Progenitor cell of endocrine pancreas (in vitro differentiated cells): ENCODE data around the gene PKD2L2. TPM values are rescaled to one million over a fixed set of nuclear protein-coding genes. Genes with fewer than 3 reads are reported as not detected.
"Not testable (repeated sequence)": the region's sequence is repeated elsewhere in the genome, so short reads cannot be mapped to it uniquely, and the experiment has no call there.

ENCODE experiments used
- DNase-seq: peaks from one replicate; pipeline ENCODE4 v3.0.0; 2021; ENCODE audit warnings: low spot score; ENCODE audit not compliant: unreplicated experiment
- H3K27ac Mint-ChIP-seq: 2 replicates; pipeline ENCODE4 v1.8.0; 2021; ENCODE audit warnings: mild to moderate bottlenecking, moderate library complexity, mixed read lengths
- H3K27me3 Mint-ChIP-seq: 2 replicates; pipeline ENCODE4 v1.8.0; 2021; ENCODE audit warnings: mixed read lengths
- H3K36me3 Mint-ChIP-seq: 2 replicates; pipeline ENCODE4 v1.8.0; 2022; ENCODE audit warnings: mixed read lengths; ENCODE audit not compliant: insufficient read depth
- H3K4me1 Mint-ChIP-seq: 2 replicates; pipeline ENCODE4 v1.8.0; 2021; ENCODE audit warnings: low read depth, mixed read lengths
- H3K4me3 Mint-ChIP-seq: 2 replicates; pipeline ENCODE4 v1.8.0; 2021; ENCODE audit warnings: low read depth, mild to moderate bottlenecking, moderate library complexity, mixed read lengths
- H3K9me3 Mint-ChIP-seq: 2 replicates; pipeline ENCODE4 v1.8.0; 2021; ENCODE audit warnings: low read depth, mixed read lengths
- long read RNA-seq: library from polyadenylated mRNA; unstranded; transcript quantifications from one replicate; pipeline ENCODE4 v2.0.0, GENCODE V29; 2020
- total RNA-seq: library from RNA; stranded (reverse); gene quantifications from 2 replicates; pipeline ENCODE4 v1.2.1, GENCODE V29; 2021
- TF ChIP-seq, protein P1 (sequence below): fragments of 200-600 bp; sonication (generic); IDR thresholded peaks from one replicate; pipeline ENCODE4 v1.5.0; 2021; ENCODE audit warnings: antibody characterized with exemption, mild to moderate bottlenecking; ENCODE audit not compliant: unreplicated experiment

The PKD2L2 gene
- not detected in 2 replicates for total RNA-seq
- long read RNA-seq, partial matches to known transcripts, result 0 of 3 reads
- long read RNA-seq, other reads (novel, unspliced or antisense), result 3 of 3 reads

- H3K9me3 Mint-ChIP-seq, result no peaks in the 10 kb centered on the region
- DNase-seq, result no peak
- H3K36me3 Mint-ChIP-seq, result no peaks in the 10 kb centered on the region
- H3K4me1 Mint-ChIP-seq, result peaks cover 19% of the 10 kb centered on the region
- TF ChIP-seq, protein P1, sequence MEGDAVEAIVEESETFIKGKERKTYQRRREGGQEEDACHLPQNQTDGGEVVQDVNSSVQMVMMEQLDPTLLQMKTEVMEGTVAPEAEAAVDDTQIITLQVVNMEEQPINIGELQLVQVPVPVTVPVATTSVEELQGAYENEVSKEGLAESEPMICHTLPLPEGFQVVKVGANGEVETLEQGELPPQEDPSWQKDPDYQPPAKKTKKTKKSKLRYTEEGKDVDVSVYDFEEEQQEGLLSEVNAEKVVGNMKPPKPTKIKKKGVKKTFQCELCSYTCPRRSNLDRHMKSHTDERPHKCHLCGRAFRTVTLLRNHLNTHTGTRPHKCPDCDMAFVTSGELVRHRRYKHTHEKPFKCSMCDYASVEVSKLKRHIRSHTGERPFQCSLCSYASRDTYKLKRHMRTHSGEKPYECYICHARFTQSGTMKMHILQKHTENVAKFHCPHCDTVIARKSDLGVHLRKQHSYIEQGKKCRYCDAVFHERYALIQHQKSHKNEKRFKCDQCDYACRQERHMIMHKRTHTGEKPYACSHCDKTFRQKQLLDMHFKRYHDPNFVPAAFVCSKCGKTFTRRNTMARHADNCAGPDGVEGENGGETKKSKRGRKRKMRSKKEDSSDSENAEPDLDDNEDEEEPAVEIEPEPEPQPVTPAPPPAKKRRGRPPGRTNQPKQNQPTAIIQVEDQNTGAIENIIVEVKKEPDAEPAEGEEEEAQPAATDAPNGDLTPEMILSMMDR, result no peak
- H3K27ac Mint-ChIP-seq, result peak within 1 kb of the TSS; percentile 39
- no peak within 1 kb of the TSS for H3K4me3 Mint-ChIP-seq
- no peaks in the 10 kb centered on the region for H3K27me3 Mint-ChIP-seq
Measured at GRCh38 chr5:137888863-137889759, at the start of gene PKD2L2. Gene PKD2L2 (plus strand): TSS chr5:137889457. CDS start chr5:137889492, 35 bp downstream.

GRCh38 chr5:137842296-137842695 is 47.0 kb upstream of the PKD2L2 start:
- TF ChIP-seq, protein P1, result no peak
- Mint-ChIP-seq H3K4me3 (no peak overlapping the region), H3K36me3 (no peaks in the 10 kb centered on the region), H3K9me3 (no peaks in the 10 kb centered on the region), H3K4me1 (no peaks in the 10 kb centered on the region), H3K27ac (no peak overlapping the region), H3K27me3 (no peaks in the 10 kb centered on the region)
- DNase-seq, result no peak

GRCh38 chr5:137843676-137844299 is 45.5 kb upstream of the PKD2L2 start:
- Mint-ChIP-seq H3K4me3 (no peak overlapping the region), H3K9me3 (no peaks in the 10 kb centered on the region), H3K27me3 (no peaks in the 10 kb centered on the region), H3K27ac (no peak overlapping the region), H3K36me3 (no peaks in the 10 kb centered on the region), H3K4me1 (no peaks in the 10 kb centered on the region)
- DNase-seq, result no peak
- TF ChIP-seq, protein P1, result no peak

DNA sequence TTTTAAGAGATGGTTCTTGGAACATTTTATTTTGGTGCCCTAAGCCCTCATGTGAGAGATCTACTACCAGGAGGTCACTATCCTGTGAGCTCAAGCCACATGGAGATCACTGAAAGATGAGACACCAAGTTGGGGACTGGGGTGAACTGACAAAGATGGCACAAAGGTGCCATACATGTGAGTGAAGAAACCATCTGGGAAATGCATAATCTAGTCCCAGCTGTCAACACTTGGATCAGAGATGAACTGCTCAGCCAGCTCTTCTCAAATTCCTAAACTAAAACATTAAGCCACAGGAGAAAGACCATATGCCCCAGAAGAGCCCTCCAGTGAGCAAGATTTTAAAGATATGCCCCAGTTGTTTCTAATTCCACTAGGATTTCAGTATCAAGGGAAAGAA is 43.8 kb upstream of the PKD2L2 start:
- no peak for DNase-seq
- TF ChIP-seq, protein P1, result no peak
- Mint-ChIP-seq H3K4me1 (no peaks in the 10 kb centered on the region), H3K27ac (no peak overlapping the region), H3K36me3 (no peaks in the 10 kb centered on the region), H3K4me3 (no peak overlapping the region), H3K9me3 (no peaks in the 10 kb centered on the region), H3K27me3 (no peaks in the 10 kb centered on the region)

GRCh38 chr5:137847687-137848086 is 41.6 kb upstream of the PKD2L2 start:
- Mint-ChIP-seq H3K4me1 (no peaks in the 10 kb centered on the region), H3K27me3 (no peaks in the 10 kb centered on the region), H3K36me3 (no peaks in the 10 kb centered on the region), H3K27ac (no peak overlapping the region), H3K4me3 (no peak overlapping the region), H3K9me3 (no peaks in the 10 kb centered on the region)
- TF ChIP-seq, protein P1, result no peak
- no peak for DNase-seq

- H3K9me3 Mint-ChIP-seq, H3K4me3 Mint-ChIP-seq, H3K4me1 Mint-ChIP-seq, H3K27ac Mint-ChIP-seq, DNase-seq, H3K27me3 Mint-ChIP-seq, H3K36me3 Mint-ChIP-seq: not testable (repeated sequence)
Measured at GRCh38 chr5:137853165-137853564, 36.1 kb upstream of the PKD2L2 start.
